Endothelial cell of hepatic sinusoid (primary cell): ENCODE measurements around the gene FARP1.

Experiments used
- in situ Hi-C: cut with HindIII; loops from 2 replicates; pipeline ENCODE4 v1.10.0; 2017; ENCODE audit warnings: low sequenced_read_pairs

The FARP1 gene

GRCh38 chr13:98377635-98378378, 234.9 kb downstream of the FARP1 start:
- in situ Hi-C loops = no loop called here

DNA sequence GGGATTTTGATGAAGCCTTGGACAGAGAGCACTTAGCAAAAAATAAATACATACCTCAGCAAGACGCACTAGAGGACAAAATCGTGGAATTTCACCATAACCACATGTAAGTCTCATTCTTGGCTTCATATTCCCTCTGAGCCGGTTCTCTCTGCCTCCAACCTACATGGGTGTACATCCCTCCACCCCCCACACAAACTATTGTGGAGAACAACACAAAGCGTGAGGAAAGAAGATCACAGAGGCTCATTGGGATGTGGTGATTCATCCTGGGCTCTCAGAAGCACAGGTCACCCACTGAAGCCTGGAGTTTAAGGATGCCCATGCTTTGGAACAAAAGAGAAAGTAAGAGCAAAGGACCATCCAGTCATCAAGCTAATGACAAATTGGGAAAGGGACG, 241.8 kb downstream of the FARP1 start:
- in situ Hi-C loops = loop anchor here (10.0 kb wide), 1 partner anchor 240 kb away; the partner anchor contains the start of gene FARP1

GRCh38 chr13:98385606-98386005, 242.7 kb downstream of the FARP1 start:
- in situ Hi-C loops = loop anchor here (10.0 kb wide), 1 partner anchor 241 kb away; the partner anchor contains the start of gene FARP1

DNA sequence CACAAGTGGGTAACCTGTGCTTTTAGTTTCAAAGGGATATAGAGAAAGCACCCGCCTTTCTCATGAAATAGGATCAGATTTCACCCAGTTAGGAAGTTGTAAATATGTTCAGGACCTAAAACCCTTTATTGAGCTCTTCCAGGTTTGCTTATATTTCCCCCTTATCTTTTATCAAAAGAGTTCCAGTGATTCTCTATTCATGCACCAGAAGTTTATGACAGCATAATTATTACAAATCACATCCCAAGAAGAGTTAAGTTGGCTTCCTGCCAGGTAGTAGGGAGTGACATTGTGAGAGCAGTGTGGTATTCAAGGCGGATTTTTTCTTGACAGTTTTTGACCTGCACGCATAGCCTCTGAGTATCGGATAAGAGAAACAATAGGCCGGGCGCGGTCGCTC, 243.7 kb downstream of the FARP1 start:
- in situ Hi-C loops = loop anchor here (10.0 kb wide), 1 partner anchor 242 kb away; the partner anchor contains the start of gene FARP1

GRCh38 chr13:98389319-98389718, 246.4 kb downstream of the FARP1 start:
- in situ Hi-C loops = loop anchor here (10.0 kb wide), 1 partner anchor 245 kb away; the partner anchor contains the start of gene FARP1

- in situ Hi-C loops = no loop called here
Observed at GRCh38 chr13:98390086-98390715, 247.3 kb downstream of the FARP1 start.

DNA sequence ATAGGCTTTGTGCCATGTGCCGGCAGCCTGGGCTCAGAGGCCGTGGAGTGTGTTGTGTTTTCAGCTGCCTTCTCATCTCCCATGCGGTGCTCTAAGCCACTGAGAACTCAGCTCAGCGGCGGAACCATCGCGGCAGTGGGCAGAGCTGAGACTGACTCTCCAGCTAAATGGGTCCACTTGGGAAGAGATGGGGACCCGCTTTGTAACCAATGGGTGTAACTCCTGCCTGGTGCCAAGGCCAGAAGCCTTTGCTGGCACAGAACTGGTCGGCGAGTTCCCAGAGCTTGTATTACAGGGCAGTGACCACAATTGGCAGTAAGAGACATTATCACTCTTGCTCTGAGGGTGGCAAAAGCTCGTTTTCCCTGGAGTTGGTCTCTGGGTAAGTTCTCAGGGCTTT, 251.0 kb downstream of the FARP1 start:
- in situ Hi-C loops = no loop called here

DNA sequence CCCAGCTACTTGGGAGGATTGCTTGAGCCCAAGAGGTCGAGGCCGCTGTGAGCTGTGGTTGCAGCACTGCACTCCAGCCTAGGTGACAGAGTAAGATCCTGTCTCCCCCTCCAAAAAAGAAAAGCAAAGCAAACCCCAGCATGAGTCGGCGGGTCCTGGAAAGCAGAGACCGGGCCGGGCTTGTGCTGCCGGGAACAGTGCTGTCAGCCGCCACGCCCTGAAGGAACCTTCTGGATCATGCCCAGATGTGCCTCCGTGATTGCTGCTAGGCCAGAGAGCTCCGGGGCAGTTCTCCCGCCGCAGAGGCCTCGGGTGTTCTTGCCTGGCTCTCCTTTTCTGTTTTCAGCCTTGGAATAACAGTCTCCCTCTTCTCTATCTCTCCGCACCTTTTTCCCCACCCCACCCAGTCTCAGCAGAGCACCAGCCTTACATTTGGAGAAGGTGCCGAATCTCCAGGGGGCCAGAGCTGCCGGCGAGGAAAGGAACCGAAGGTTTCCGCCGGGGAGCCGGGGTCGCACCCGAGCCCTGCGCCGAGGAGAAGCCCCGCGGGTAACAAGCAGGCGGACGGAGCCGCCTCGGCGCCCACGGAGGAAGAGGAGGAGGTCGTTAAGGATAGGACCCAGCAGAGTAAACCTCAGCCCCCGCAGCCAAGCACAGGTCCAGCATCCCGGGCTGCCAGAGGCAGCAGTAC, 252.1 kb downstream of the FARP1 start:
- in situ Hi-C loops = no loop called here

DNA sequence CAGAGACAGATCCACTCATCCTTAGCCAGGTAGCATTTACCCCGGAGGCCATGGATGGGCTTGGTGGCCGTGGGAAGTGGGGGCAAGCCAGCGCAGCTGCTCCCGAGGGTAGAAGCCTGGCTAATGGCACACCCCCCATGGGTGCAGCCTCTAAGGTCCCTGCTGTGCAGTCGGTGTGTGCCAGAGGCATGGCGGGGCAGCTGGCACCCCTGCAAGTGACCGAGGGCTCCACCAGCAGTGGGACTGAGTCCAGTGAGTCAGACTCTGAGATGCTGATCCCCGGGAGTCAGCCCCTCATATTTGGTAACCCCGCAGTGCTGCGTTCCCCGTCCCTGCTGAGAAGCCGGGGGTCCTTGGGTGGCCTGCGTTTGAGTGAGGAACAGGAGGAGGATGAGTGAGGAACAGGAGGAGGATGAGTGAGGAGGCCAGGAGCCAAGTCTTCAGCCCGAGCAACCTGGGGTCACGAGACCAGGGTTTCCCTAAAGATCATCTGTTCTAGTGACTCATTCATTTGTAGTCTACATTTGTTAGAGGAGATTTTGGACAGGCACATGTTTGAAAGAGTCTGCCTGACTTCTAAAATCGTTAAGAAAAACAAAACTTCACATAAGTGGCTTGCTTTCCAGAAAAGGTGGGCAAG, 253.3 kb downstream of the FARP1 start:
- in situ Hi-C loops = no loop called here

GRCh38 chr13:98397221-98397620, 254.3 kb downstream of the FARP1 start:
- in situ Hi-C loops = no loop called here

- in situ Hi-C loops = no loop called here
Observed at GRCh38 chr13:98397861-98398260, 255.0 kb downstream of the FARP1 start.

DNA sequence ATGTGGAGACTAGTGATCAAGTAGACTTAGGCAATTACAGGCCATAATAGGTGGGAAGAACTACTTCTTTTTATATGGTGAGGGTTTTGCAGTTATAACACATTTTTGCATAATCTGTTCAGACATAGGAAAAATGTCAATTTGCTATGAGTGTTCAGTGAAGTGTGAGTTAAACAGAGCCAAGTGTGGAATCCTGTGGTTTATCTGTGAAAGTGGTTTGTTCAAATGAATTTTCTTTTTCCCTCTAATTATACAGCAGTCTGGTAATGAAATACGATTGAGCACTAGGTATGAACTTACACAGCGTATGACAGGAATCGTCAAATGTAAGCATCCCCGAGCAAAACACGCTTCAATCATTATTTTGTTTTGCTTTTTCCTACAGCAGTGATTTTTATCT, 255.7 kb downstream of the FARP1 start:
- in situ Hi-C loops = no loop called here

- in situ Hi-C loops = no loop called here
Observed at GRCh38 chr13:98399756-98400155, 256.9 kb downstream of the FARP1 start.

DNA sequence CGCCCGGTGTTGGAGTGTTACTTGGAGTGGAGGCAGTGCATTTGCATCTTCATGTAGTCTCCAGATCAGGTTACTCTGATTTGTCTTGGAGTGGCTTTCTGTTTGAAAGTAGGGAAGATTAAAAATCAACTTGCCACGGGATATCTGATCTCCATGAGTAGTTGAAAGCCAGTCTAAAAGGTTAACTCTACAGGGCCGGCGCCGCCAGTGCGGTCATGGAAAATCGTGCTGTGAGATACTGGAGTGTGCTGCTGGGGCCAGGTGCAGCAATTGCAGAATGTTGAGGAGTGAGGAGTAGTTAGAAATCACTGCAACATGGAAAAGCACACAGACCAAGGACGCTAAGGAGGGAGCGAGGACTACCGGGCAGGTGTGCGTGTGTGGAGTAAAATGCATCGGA, 259.0 kb downstream of the FARP1 start:
- in situ Hi-C loops = no loop called here

- in situ Hi-C loops = no loop called here
Observed at GRCh38 chr13:98403076-98403475, 260.2 kb downstream of the FARP1 start.

DNA sequence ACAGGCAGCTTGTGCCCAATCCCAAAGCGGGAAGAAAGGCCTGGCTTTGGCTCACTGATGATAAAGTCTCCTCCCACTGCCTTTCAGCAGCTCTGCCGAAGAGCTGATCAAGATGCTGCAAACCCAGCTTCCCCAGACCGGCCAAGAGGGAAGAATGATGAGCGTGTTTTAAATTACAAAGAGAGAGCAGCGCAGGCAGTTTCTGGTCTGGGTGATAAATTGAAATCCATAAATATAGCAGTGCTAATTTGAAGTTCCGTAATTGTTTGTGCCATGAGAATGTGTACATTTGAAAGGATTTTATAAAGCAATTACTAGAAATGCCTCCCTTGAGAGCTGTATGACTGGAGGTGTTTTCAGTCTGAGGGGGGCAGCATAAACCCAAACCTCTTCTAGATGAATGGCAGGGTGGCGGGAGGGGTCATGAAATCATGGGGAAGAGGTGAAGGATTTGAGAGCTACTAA, 262.2 kb downstream of the FARP1 start:
- in situ Hi-C loops = no loop called here

DNA sequence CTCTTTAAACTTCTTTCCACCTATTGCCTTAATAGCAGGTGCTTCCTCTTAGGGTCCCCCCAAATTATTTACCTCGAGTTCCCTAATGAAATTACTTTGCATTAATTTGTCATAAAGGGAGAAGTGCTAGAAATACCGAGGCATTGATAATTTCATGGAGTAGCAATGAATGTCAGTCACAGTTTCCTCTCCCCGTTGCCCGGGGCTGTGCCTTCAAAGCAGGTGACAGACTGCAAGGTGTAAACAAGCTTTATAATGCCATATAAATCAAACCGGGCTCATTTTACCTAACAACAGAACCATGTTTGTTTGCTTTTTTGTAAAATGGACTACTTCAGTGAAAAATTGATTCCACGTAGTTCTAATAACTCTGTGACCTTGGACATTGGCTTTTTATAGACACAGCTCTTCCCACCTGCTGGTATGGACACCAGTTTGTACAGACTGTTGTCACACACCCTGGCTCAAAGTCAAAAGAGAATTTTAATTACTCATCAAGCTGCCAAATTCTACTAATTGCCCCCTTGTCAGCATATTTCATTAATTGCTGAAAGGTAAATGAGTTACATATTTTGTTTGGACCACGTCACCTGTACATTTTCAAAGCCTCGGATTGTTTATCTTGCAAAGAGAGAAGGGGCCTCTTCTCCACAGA, 262.9 kb downstream of the FARP1 start:
- in situ Hi-C loops = no loop called here

- in situ Hi-C loops = no loop called here
Observed at GRCh38 chr13:98406427-98406826, 263.5 kb downstream of the FARP1 start.

DNA sequence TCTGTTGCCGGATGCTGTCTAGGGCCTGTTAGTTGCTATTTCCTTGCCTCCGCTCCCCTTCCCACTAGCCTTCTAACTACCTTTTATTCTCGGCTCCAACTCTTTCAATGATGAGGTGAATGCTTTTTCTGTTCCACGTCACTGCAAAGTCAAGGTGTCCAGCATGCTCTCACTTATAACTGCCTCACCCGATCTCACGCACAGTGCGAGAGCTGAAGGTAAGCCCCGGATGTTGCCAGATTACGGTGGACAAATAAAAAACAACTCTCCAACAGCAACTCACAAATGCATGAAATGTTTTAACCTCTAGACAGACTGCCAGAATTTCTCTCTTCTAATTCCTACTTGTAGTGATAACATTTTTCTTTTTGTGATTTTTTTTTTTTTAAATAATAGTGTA, 264.1 kb downstream of the FARP1 start:
- in situ Hi-C loops = no loop called here

DNA sequence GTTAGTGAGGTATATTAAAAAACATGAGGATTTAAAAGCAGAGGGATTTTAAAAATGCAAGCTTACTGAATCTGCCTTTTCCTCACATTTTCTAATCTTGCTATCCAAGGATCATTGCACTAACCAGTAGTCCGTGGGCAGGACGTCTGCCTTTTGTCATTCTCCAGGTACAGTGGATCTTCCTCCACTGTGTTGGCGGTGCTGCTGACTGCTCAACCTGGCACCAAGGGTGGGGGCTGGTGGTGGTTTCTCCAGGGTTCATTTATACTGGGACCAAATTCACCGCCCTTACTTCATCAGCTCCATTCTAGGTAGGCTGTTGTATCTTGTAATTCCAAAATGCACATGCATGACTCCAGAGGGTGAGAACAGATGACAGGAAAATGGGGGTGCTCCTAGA, 264.7 kb downstream of the FARP1 start:
- in situ Hi-C loops = no loop called here

DNA sequence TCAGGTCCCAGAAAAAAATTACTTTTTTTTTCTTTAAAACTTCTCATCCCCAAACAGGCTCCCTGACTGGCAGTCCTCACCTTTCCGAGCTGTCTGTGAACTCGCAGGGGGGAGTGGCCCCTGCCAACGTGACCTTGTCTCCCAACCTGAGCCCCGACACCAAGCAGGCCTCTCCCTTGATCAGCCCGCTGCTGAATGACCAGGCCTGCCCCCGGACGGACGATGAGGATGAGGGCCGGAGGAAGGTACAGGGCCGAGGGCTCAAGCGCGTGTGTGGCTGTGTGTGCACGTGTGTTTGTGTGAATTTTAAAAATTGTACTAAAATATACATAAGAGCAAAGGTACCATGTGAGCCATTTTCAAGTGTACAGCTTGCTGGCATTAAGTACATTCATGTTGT, 266.4 kb downstream of the FARP1 start:
- in situ Hi-C loops = no loop called here
